ENCODE measurements around the gene CCDC182.

CCDC182 gene

DNA sequence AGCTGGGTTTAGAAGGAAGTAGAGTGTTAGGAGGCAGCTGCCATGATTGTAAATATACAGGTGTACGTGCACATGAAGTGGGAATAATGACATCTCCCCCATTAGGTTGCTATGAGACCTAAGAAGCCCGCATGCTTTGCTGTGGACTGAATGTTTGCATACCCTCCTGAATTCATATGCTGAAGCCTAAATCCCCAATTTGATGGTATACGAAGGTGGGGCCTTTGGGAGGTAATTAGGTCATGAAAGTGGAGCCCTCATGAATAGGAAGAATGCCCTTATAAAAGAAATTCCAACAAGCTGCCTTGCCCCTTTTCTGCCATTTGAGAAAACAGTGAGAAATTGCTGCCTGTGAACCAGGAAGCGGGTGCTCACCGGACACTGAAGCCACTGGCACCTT, 44.0 kb downstream of the CCDC182 start:
- no peak overlapping the region for H3K23ac ChIP-seq (ENCODE audit: low read depth, low read length, poor library complexity)
- H2BK12ac ChIP-seq (ENCODE audit: low read length), result no peak overlapping the region
- peaks cover 10 to 13% of the 10 kb centered on the region in 2 donors for H3K4me1 ChIP-seq (ENCODE audit: control insufficient read depth in 2 of 2, insufficient read depth in 1 of 2, low read depth in 1 of 2, low read length in 2 of 2)
- peaks cover under 1 to 1% of the 10 kb centered on the region in 2 donors for H3K9me3 ChIP-seq (replicated peaks in 1 of 2; ENCODE audit: control insufficient read depth in 2 of 2, insufficient read depth in 1 of 2, low read depth in 1 of 2, low read length in 2 of 2)
- no peak overlapping the region for H3K4ac ChIP-seq (ENCODE audit: low read length)
- H3K27ac ChIP-seq (replicated peaks; ENCODE audit: low read length), result no peak overlapping the region
- H3K14ac ChIP-seq (ENCODE audit: low read length), result no peak overlapping the region
- H2BK120ac ChIP-seq (ENCODE audit: low read depth, low read length), result no peak overlapping the region
- H3K9ac ChIP-seq (ENCODE audit: low read depth, low read length, poor library complexity), result no peak overlapping the region
- no peak overlapping the region for H3K4me3 ChIP-seq (ENCODE audit: low read length in 2 of 2)
- no peak overlapping the region for H3K4me2 ChIP-seq (ENCODE audit: insufficient read depth, low read length, poor library complexity, severe bottlenecking)
- no peaks in the 10 kb centered on the region for H3K79me1 ChIP-seq (ENCODE audit: low read depth, low read length)
- no peak overlapping the region for H4K91ac ChIP-seq (ENCODE audit: low read depth, low read length, poor library complexity)
- H2AK5ac ChIP-seq (ENCODE audit: low read depth, low read length), result no peak overlapping the region
- no CpG with 5 or more reads among the region's 5 CpGs for WGBS, 2 donors (ENCODE audit: extremely low coverage in 2 of 2, insufficient read length in 2 of 2, insufficient replicate concordance in 1 of 2)
- no peaks in the 10 kb centered on the region for H3K36me3 ChIP-seq (replicated peaks in 1 of 2; ENCODE audit: control insufficient read depth in 2 of 2, insufficient read depth in 2 of 2, low read length in 2 of 2)
- DNase-seq (ENCODE audit: low spot score), result no peak
- no peaks in the 10 kb centered on the region for H3K27me3 ChIP-seq (ENCODE audit: control insufficient read depth in 3 of 3, insufficient read depth in 3 of 3, low read depth in 1 of 3, low read length in 3 of 3)
- H2AFZ ChIP-seq (ENCODE audit: low read length), result no peak overlapping the region
- H4K8ac ChIP-seq (ENCODE audit: low read depth, low read length), result no peak overlapping the region
- H2BK15ac ChIP-seq (ENCODE audit: low read length), result no peak overlapping the region
- no peak overlapping the region for H2BK5ac ChIP-seq (ENCODE audit: low read length)
- H3K18ac ChIP-seq (ENCODE audit: low read length), result no peak overlapping the region

DNA sequence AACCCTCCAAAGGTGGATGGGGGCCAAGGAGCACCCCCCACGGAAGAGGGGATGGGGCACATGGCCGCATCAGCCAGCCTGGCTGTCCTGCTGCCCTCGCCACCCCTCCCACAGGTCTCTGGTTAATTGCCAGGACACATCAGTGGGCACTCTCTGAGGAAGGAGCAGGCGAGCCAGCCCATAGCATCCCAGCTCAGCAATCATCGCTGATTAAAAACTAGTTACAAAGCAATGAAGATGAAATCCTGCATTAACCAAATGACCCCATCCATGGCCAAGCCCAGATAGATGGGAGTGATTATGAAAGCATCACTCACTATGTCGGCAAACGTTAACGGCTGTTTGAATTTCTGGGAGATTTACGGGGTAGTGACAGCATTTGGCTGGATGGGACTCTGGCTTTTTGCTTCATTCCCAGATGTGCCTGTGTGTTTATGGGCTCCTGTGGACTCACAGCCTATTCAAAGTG, 45.3 kb downstream of the CCDC182 start:
- H3K4ac ChIP-seq (ENCODE audit: low read length), result no peak overlapping the region
- no peak overlapping the region for H3K9ac ChIP-seq (ENCODE audit: low read depth, low read length, poor library complexity)
- no peak overlapping the region for H3K27ac ChIP-seq (replicated peaks; ENCODE audit: low read length)
- no peaks in the 10 kb centered on the region for H3K79me1 ChIP-seq (ENCODE audit: low read depth, low read length)
- no peaks in the 10 kb centered on the region for H3K27me3 ChIP-seq (ENCODE audit: control insufficient read depth in 3 of 3, insufficient read depth in 3 of 3, low read depth in 1 of 3, low read length in 3 of 3)
- no peak overlapping the region for H4K8ac ChIP-seq (ENCODE audit: low read depth, low read length)
- no CpG with 5 or more reads among the region's 9 CpGs for WGBS, 2 donors (ENCODE audit: extremely low coverage in 2 of 2, insufficient read length in 2 of 2, insufficient replicate concordance in 1 of 2)
- no peak overlapping the region for H3K14ac ChIP-seq (ENCODE audit: low read length)
- no peak overlapping the region for H2AFZ ChIP-seq (ENCODE audit: low read length)
- H3K4me3 ChIP-seq (ENCODE audit: low read length in 2 of 2), result no peak overlapping the region
- no peak overlapping the region for H2BK12ac ChIP-seq (ENCODE audit: low read length)
- no peak overlapping the region for H2AK5ac ChIP-seq (ENCODE audit: low read depth, low read length)
- H4K91ac ChIP-seq (ENCODE audit: low read depth, low read length, poor library complexity), result no peak overlapping the region
- no peak overlapping the region for H3K18ac ChIP-seq (ENCODE audit: low read length)
- no peak overlapping the region for H3K4me2 ChIP-seq (ENCODE audit: insufficient read depth, low read length, poor library complexity, severe bottlenecking)
- no peak overlapping the region for H2BK120ac ChIP-seq (ENCODE audit: low read depth, low read length)
- H2BK15ac ChIP-seq (ENCODE audit: low read length), result no peak overlapping the region
- H3K23ac ChIP-seq (ENCODE audit: low read depth, low read length, poor library complexity), result no peak overlapping the region
- no peak for DNase-seq (ENCODE audit: low spot score)
- peaks cover 8 to 13% of the 10 kb centered on the region in 2 donors for H3K4me1 ChIP-seq (ENCODE audit: control insufficient read depth in 2 of 2, insufficient read depth in 1 of 2, low read depth in 1 of 2, low read length in 2 of 2)
- H3K9me3 ChIP-seq (replicated peaks in 1 of 2; ENCODE audit: control insufficient read depth in 2 of 2, insufficient read depth in 1 of 2, low read depth in 1 of 2, low read length in 2 of 2), result peaks cover 4 to 15% of the 10 kb centered on the region in 2 donors
- H3K36me3 ChIP-seq (replicated peaks in 1 of 2; ENCODE audit: control insufficient read depth in 2 of 2, insufficient read depth in 2 of 2, low read length in 2 of 2), result no peaks in the 10 kb centered on the region
- H2BK5ac ChIP-seq (ENCODE audit: low read length), result no peak overlapping the region

DNA sequence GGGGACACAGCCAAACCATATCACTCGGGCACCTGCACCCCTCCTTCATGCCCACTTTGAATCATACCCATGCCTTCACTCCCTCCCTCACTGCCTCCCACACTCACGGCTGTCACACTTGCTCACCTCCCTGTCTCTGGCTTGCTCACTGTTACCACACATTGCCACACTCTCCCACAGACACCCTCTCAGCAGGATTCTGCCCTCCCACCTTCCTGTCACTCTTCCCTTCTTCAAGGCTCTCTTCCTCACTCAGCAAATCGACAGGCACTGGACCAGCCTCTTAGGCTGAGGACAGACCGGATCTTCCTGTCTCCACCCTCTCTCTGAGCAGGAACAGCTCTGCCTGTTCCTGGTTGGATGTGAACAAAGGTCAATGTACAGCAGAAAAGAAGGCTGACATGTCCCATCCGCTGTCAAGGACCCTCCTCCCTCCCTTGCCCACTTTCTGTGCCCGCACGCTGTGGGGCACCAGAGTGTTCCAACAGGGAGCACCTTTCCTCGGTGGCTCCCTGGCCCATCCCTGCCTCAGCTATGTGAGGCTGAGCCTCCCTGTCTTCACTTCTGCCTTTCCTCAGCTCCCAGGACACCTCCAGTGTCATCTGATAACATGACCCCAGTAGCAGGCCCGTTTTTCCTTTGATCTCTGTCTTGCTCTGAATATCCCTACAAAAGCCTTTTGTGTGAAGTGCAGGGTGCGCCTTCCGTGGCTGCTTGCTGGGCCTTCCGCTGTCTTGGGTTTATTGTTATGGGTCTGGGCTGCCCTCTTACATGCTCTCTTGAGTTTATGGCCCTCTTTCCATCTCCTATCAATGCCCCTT, 47.0 kb downstream of the CCDC182 start:
- Histone ChIP-seq H3K27ac (replicated peaks; ENCODE audit: low read length) (no peak overlapping the region), H4K8ac (ENCODE audit: low read depth, low read length) (no peak overlapping the region), H3K9me3 (replicated peaks in 1 of 2; ENCODE audit: control insufficient read depth in 2 of 2, insufficient read depth in 1 of 2, low read depth in 1 of 2, low read length in 2 of 2) (peaks cover 4 to 29% of the 10 kb centered on the region in 2 donors), H3K36me3 (replicated peaks in 1 of 2; ENCODE audit: control insufficient read depth in 2 of 2, insufficient read depth in 2 of 2, low read length in 2 of 2) (no peaks in the 10 kb centered on the region), H2AFZ (ENCODE audit: low read length) (peak overlapping the region; percentile 82), H3K4me2 (ENCODE audit: insufficient read depth, low read length, poor library complexity, severe bottlenecking) (no peak overlapping the region), H2BK15ac (ENCODE audit: low read length) (peak overlapping the region; percentile 60), H3K4me3 (ENCODE audit: low read length in 2 of 2) (peak overlapping the region; percentile 21), H2AK5ac (ENCODE audit: low read depth, low read length) (peak overlapping the region; percentile 72), H3K4ac (ENCODE audit: low read length) (peak overlapping the region; percentile 45), H3K14ac (ENCODE audit: low read length) (peak overlapping the region; percentile 5), H2BK5ac (ENCODE audit: low read length) (no peak overlapping the region), H2BK120ac (ENCODE audit: low read depth, low read length) (no peak overlapping the region), H3K27me3 (ENCODE audit: control insufficient read depth in 3 of 3, insufficient read depth in 3 of 3, low read depth in 1 of 3, low read length in 3 of 3) (no peaks in the 10 kb centered on the region), H4K91ac (ENCODE audit: low read depth, low read length, poor library complexity) (no peak overlapping the region), H2BK12ac (ENCODE audit: low read length) (peak overlapping the region; percentile 49), H3K18ac (ENCODE audit: low read length) (peak overlapping the region; percentile 81), H3K4me1 (ENCODE audit: control insufficient read depth in 2 of 2, insufficient read depth in 1 of 2, low read depth in 1 of 2, low read length in 2 of 2) (peaks cover 8 to 13% of the 10 kb centered on the region in 2 donors), H3K79me1 (ENCODE audit: low read depth, low read length) (no peaks in the 10 kb centered on the region), H3K9ac (ENCODE audit: low read depth, low read length, poor library complexity) (peak overlapping the region; percentile 9), H3K23ac (ENCODE audit: low read depth, low read length, poor library complexity) (peak overlapping the region; percentile 32)
- no peak for DNase-seq (ENCODE audit: low spot score)
- no CpG with 5 or more reads among the region's 12 CpGs for whole genome bisulfite sequencing, 2 donors (ENCODE audit: extremely low coverage in 2 of 2, insufficient read length in 2 of 2, insufficient replicate concordance in 1 of 2)

- Histone ChIP-seq H2AFZ (ENCODE audit: low read length) (no peak overlapping the region), H3K9ac (ENCODE audit: low read depth, low read length, poor library complexity) (no peak overlapping the region), H2AK5ac (ENCODE audit: low read depth, low read length) (peak overlapping the region; percentile 29), H3K14ac (ENCODE audit: low read length) (peak overlapping the region; percentile 42), H2BK12ac (ENCODE audit: low read length) (no peak overlapping the region), H3K4me2 (ENCODE audit: insufficient read depth, low read length, poor library complexity, severe bottlenecking) (no peak overlapping the region), H3K18ac (ENCODE audit: low read length) (peak overlapping the region; percentile 68), H2BK5ac (ENCODE audit: low read length) (no peak overlapping the region), H3K4me1 (ENCODE audit: control insufficient read depth in 2 of 2, insufficient read depth in 1 of 2, low read depth in 1 of 2, low read length in 2 of 2) (peaks cover 8 to 13% of the 10 kb centered on the region in 2 donors), H2BK120ac (ENCODE audit: low read depth, low read length) (no peak overlapping the region), H3K27me3 (ENCODE audit: control insufficient read depth in 3 of 3, insufficient read depth in 3 of 3, low read depth in 1 of 3, low read length in 3 of 3) (no peaks in the 10 kb centered on the region), H3K4me3 (ENCODE audit: low read length in 2 of 2) (no peak overlapping the region), H3K79me1 (ENCODE audit: low read depth, low read length) (no peaks in the 10 kb centered on the region), H3K9me3 (replicated peaks in 1 of 2; ENCODE audit: control insufficient read depth in 2 of 2, insufficient read depth in 1 of 2, low read depth in 1 of 2, low read length in 2 of 2) (peaks cover 4 to 35% of the 10 kb centered on the region in 2 donors), H3K36me3 (replicated peaks in 1 of 2; ENCODE audit: control insufficient read depth in 2 of 2, insufficient read depth in 2 of 2, low read length in 2 of 2) (no peaks in the 10 kb centered on the region), H3K27ac (replicated peaks; ENCODE audit: low read length) (no peak overlapping the region), H4K91ac (ENCODE audit: low read depth, low read length, poor library complexity) (no peak overlapping the region), H4K8ac (ENCODE audit: low read depth, low read length) (no peak overlapping the region), H2BK15ac (ENCODE audit: low read length) (no peak overlapping the region), H3K23ac (ENCODE audit: low read depth, low read length, poor library complexity) (peak overlapping the region; percentile 26), H3K4ac (ENCODE audit: low read length) (no peak overlapping the region)
- DNase-seq (ENCODE audit: low spot score), result no peak
- no CpG with 5 or more reads among the region's 7 CpGs for WGBS, 2 donors (ENCODE audit: extremely low coverage in 2 of 2, insufficient read length in 2 of 2, insufficient replicate concordance in 1 of 2)
Measured at GRCh38 chr17:57697197-57697596, 47.9 kb downstream of the CCDC182 start.
